GM21447 (cell line): Measurements from ENCODE around the gene KCNC4.
A peak's percentile ranks its signal among the peaks of the same experiment; 100 is the strongest.

Experiments
- ATAC-seq: cut with Tn5 transposase; IDR thresholded peaks from one replicate; pipeline ENCODE4 v1.9.1; 2021; ENCODE audit not compliant: unreplicated experiment

Gene KCNC4

DNA sequence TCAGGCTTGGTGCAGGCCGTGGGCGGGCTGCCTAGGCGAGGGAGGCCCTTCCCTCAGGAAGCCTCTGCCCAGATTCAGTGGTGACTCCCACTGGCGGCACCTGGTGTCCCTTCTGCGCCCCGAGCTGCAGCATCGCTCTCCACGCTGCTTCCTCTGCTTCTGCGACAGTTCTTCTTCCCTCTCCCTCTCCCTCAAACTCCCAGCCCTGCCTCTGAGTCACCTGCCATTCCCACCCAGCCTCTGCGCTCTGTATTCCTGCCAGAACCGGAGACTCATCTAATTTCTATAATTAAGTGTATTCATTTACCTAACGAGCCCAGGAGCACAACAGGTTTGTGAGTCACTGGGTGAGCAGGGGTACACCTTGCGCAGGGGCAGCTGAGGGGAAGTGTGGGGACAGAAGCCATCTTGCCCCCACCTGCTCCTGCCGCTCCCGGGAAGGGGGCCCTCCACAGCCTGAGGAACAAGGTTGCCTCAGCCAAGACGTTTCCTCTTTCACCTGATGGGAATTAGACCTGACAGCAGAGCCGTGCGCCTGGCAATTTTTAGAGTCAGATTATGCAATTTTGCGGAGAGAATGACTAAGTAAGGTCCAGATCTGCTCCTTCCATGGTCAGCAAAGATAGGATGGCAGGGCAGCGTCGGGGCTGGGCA lies 19.4 kb downstream of the KCNC4 start:
- no peak for ATAC-seq

DNA sequence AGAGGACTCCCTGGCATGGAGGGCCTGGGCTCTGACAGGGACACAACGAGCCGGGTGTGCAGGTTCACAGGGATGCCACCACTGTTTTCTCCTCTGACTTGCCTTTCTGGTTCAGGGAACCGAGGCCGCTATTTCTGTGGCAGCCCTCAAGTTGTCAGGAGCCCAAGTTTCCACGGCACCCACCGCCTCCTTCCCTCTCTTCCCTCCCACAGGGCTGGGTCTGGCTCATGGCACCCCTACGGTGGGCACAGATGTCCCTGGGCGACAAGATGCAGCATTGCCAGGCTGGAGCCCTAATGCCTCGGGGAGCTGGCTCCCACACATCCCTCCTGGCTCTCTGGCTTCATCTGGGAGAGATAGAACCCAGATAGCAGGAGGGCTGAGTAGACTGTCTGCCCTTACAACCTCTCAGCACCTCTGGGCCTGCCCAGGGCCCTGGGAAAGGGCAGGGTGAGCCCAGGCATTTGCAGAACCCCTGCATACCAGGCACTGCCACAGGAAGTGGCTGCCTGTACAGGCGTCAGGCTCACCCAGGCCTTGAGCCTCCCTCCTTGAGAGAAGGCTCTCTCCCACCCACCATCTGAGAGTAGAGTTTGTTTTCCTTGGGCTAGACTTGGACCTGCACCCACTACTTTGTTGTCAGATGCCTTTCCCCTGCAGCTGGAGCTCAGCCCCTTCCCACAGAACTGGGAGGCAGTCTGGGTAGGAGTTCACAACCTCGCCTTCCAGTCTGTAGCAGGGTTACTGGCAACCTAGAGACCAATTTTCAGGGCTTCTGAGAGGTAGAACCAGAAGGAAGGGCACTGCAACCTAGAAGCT lies 20.5 kb downstream of the KCNC4 start:
- ATAC-seq = no peak

GRCh38 chr1:110233861-110234260 lies 23.7 kb downstream of the KCNC4 start:
- ATAC-seq = no peak

GRCh38 chr1:110234691-110235090 lies 24.6 kb downstream of the KCNC4 start:
- ATAC-seq = no peak

DNA sequence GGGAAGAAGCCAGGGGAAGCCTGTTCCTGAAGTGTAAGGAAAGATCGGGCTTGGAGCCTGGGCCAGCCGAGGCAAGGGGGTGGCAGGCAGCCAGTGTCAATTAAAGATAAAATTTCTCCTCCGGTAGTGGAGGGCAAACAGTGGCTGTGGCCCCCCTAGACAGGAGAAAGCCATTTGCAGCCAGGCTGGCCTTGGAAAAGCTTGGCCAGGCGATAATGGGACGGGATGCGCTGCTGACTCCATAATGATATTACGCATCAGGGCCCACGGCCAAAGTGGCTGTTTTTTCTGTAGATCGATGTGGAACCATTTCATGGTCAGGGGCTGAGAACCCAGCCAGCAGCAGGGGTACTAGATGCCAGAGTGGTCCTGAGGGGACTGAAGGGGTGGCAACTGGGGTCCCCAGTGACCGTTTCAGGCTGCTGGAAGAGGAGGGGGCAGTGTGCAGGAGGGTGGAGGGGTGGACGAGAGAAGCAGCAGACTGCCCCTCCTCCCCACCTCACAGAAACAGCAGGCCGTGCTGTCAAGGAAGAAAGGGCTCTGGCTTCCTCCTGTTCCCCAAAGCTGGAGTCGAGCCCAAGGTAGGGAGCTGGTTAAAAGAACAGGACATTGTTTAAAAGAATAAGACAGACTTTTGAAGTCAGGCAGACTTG lies 25.2 kb downstream of the KCNC4 start:
- ATAC-seq = no peak

DNA sequence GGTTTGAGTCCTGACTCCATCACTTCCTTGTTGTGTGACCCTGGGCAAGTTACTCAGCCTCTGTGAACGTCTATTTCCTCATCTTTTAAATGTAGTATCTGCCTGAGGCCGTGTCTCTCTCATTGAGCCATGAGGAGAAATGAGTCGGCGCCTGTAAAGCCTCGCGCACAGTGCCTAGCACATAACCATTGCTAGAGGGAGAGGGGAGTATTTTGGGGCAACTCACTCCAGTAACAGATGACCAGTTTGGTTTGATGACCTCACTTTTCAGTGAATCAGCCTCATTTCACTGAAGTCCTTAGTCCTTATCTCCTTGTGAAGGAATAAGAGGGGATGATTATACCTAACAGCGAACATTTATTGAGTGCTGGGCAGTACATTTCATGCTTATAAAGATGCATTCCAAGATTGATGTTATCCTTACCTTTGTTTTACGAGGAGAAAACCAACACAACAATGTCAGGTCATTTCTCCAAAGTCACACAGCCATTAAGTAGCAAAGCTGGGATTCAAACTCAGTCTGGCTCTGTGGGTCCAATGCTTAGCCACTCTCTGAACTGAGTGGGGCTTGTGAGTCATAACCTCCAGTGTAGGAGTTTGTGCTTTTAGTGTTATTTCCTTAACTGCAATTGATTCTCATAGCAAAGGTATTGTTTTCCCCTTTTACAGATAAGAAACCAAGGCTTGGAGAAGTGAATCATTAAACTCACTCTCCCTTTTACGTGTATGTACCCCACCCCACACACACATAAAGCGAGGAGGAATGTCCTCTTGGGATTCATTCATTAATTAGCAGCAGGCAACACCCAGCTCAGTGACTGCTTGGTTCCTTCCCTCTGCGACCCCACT lies 25.9 kb downstream of the KCNC4 start:
- ATAC-seq = no peak

- peak; percentile 47 for ATAC-seq
Observed at GRCh38 chr1:110237386-110238152, 27.5 kb downstream of the KCNC4 start.

- no peak for ATAC-seq
Observed at GRCh38 chr1:110239441-110240430, 29.6 kb downstream of the KCNC4 start.

GRCh38 chr1:110240476-110241210 lies 30.5 kb downstream of the KCNC4 start:
- ATAC-seq = no peak

DNA sequence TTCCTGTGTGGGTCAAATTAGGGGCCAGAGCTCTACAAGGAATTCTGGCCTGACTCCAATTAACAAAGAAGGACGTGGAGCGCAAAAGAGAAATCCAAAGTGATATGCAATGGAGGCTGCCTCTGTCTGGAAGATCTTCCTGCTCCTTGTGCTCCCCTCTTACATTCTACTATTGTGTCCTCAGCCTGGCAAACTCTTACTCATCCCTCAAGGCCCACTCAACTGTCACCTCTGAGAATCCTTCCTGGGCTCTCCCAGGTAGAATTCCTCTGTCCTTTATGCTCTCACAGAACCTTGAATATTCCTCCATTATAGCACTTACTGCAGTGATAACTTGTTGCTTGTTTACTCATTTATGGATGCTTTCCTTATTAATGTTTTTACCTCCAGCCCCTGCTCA lies 31.4 kb downstream of the KCNC4 start:
- no peak for ATAC-seq

GRCh38 chr1:110242062-110242461 lies 31.9 kb downstream of the KCNC4 start:
- no peak for ATAC-seq

- ATAC-seq = no peak
Observed at GRCh38 chr1:110242731-110243130, 32.6 kb downstream of the KCNC4 start.

- ATAC-seq = peak; percentile 41
Observed at GRCh38 chr1:110243146-110243545, 33.0 kb downstream of the KCNC4 start.

DNA sequence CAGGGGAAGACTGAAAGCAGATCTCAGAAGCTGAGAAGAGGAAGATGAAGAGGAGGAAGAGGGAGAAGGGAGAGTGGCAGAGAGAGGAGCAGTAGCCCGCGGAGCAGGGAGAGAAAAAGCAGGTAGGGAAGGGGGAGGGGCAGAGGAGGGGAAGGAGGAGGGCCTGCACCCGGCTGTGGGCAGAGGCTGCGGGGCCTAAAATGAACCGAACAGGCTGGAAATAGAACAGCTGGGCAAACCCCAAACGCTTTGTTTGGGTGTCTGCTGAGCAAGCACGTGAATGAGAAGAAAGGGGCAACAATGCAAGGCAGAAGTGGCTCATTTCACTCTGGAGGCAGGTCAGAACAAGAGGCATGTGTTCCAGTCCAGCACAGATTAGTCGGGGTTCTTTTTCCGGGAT lies 33.5 kb downstream of the KCNC4 start:
- ATAC-seq = peak; percentile 61

DNA sequence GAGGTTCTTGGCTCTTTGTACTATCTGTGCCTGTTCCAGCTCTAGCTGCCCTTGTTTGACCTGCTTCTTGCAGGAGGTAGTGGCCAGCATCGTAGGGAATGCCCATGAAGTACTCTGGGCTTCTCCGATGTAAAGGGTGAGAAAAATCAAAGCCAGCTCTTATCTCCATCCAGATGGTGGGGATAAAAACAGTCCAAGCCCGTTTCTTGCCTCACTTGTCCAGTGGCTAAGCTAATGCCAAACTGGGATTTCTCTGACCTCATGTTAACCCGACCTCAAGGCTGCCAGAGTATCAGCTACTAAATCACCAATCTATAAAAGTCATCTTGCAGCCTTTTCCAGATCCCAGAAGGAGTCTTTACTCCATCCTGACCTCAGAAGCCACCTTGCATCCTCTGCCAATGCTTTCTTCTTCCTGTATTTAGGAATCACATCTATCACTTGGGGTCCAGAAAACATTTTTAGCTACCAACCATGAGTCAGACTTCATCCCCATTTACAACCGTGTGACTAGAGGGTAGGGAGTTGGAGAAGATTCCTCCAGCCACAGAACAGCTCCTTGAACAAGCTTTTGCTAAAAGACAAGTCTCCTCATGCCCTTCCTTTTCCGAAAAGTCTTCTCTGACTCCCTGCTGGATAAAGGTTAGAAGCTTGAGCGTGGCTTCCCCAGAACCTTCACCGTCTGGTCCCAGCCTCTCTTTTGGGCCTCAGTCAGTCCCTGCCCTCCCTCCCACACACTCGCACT lies 35.9 kb downstream of the KCNC4 start:
- no peak for ATAC-seq

DNA sequence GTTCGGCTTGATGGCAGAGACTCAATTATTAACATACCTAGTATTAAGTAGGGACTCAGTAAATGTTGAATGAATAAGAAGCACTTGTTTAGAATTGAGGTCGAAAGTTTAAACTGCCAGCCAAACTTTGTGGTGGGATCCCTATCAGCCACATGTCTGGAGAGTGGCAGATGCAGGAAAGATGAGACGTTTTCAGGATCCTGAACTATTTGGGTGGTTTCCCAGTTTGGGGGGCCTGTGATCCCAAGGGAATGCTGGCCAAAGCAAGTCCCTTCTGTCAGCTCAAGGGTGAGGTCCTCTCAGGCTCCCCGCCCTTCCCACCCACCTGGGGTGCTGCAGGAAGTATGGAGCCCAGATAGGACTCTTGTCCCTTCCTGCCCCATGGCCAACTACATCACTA lies 38.6 kb downstream of the KCNC4 start:
- no peak for ATAC-seq

GRCh38 chr1:110249256-110249655 lies 39.1 kb downstream of the KCNC4 start:
- no peak for ATAC-seq

GRCh38 chr1:110250008-110250407 lies 39.9 kb downstream of the KCNC4 start:
- ATAC-seq = no peak
